Smooth muscle cell of the brain vasculature (primary cell): ENCODE data around the gene RLN1.
"Not testable (repeated sequence)": the region's sequence is repeated elsewhere in the genome, so short reads cannot be mapped to it uniquely, and the experiment has no call there.

Experiments
- DNase-seq: peaks from one replicate; pipeline ENCODE4 v3.0.0-alpha.2; 2012; ENCODE audit warnings: low read depth, low spot score

The RLN1 gene

GRCh38 chr9:5326187-5326586 is 13.5 kb downstream of the RLN1 start:
- DNase-seq: no peak

DNA sequence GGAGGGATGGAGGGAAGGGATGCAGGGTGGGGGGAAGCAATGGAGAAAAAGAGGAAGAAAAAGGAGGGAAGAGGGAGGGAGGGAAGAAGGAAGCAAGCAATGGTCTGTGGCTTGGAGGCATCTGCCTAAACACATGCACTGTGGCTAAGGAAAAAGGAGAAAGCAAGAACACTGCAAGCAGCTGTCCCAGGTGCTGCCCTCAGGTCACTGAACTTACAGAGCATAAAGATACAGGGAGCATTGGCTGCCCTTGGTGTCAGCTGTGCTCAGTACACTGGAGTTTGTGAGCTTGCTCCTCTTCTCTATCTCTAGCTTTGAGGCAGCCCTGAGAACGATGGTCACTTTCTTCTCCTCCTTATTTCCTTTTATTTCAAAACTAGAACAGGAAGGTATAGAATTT is 18.1 kb downstream of the RLN1 start:
- DNase-seq: not testable (repeated sequence)

DNA sequence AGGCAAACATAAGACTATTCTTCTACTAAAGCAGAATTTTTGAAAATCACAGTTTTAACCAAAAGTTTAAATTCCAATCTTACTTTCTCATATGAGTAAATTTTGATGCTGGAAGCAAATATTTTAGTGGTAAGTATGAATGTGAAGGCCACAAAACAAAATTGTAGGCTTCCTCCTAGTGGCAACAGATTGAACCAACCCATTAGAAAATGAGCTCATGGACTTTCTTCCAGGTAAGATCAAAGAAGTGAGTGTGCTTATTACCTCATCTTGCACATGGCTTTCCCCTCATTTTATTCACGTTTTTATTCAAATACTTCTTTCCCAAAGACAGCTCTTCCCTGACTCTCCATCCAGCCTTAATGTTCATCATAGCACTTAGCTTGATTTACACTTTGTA is 18.6 kb downstream of the RLN1 start:
- DNase-seq: no peak

DNA sequence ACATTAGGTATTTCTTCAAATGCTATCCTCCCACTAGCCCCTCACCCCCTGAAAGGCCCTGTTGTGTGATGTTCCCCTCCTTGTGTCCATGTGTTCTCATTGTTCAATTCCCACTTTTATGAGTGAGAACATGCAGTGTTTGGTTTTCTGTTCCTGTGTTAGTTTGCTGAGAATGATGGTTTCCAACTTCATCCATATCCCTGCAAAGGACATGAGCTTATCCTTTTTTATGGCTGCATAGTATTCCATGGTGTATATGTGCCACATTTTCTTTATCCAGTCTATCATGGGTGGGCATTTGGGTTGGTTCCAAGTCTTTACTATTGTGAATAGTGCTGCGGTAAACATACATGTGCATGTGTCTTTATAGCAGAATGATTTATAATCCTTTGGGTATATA is 23.3 kb downstream of the RLN1 start:
- not testable (repeated sequence) for DNase-seq

GRCh38 chr9:5315187-5315923 is 24.3 kb downstream of the RLN1 start:
- no peak for DNase-seq

DNA sequence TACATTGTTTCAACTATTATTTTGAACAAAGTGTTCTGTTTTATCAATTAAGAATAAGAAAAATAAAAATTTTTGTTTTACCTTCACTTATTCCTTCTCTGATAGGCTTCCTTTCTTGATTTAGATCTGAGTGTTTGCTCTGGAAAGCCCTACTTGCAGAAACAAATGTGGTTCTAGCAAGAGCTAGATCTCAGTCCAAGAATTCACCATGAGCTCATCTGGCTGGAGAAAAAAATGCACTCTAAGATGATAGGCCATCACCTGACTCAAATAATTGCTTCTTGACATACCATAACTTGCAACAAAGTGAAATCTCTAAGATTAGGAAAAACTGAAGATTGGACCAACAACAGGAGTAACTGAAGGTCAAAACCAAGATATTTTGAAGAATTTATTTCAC is 28.8 kb downstream of the RLN1 start:
- no peak for DNase-seq

- DNase-seq: no peak
These were observed 33.9 kb downstream of the RLN1 start for GRCh38 chr9:5305741-5306140.

- not testable (repeated sequence) for DNase-seq
These were observed 35.6 kb downstream of the RLN1 start, which contains the start of gene RLN2 for GRCh38 chr9:5303840-5304795. TSS of gene RLN2 (minus strand) at chr9:5304716. CDS start at chr9:5304580, 136 bp downstream.

DNA sequence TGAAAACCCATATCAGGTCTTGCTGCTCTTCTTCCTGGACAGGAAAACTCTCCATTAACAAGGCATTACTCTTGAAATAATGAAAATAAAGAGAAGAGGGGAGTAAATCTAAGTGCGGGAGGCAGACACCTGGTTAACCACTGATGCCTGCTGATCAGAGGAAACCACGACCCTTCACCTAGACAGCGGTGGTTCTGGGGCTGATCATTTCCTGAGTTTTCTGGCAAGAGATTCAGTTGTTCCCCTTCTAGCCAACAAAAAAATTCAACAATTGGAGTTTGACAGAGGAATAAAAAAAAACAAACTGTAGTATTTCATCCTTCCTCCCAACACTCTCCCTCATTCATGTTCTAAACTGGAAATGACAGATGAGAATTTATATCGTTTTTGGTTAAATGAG is 38.1 kb downstream of the RLN1 start:
- no peak for DNase-seq

DNA sequence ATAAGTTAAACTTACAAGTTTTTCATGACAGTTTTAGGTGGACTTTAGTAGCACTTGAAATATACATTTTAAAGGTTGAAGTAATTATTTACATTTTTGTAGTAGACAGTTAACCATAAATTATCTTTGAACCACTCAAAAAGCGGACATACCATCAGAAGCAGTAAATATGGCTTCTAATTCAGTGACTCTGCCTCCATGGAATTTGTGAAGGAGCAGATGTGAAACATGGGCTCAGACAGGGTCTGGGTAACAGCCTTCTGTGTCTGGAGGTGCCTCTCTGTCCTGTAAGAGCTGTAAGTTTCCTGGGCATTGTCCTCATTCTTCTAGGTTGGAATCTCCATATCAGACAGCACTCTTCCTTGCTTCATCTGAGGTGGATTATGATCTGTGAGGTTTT is 47.5 kb downstream of the RLN1 start:
- no peak for DNase-seq

- no peak for DNase-seq
These were observed 51.1 kb downstream of the RLN1 start for GRCh38 chr9:5288591-5288990.

DNA sequence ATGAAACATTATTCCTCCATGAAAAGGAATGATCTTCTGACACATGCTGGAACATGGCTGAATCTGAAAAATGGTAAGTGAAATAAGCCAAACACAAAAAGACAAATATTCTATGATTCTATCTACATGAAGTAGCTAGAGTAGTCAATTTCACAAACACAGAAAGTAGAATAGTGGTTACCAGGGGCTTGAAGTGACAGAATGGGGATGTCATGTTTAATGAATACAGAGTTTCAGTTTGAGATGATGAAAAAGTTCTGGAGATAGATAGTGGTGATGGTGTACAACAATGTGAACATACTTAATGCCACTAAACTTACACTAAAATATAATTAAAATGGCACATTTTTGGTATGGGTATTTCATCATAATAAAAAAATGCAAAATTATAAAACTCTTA is 53.4 kb downstream of the RLN1 start:
- DNase-seq: no peak
